ENCODE data around the gene ST14.

The ST14 gene

GRCh38 chr11:130131961-130132850 is 27.4 kb upstream of the ST14 start:
- TF ChIP-seq REST (IDR thresholded peaks at IDR 0.05; ENCODE audit: insufficient read depth in 1 of 2, low read depth in 2 of 2, low read length in 2 of 2) = no peak

- TF ChIP-seq TAF1 (IDR thresholded peaks at IDR 0.05; ENCODE audit: borderline replicate concordance, insufficient read depth, low read length) (no peak), POLR2AphosphoS5 (IDR thresholded peaks at IDR 0.05; ENCODE audit: low read depth, low read length) (no peak), FOXP2 (optimal IDR thresholded peaks at IDR 0.05; ENCODE audit: borderline replicate concordance, extremely low read depth, extremely low read length, insufficient read depth) (no peak), SIN3A (IDR thresholded peaks at IDR 0.05; ENCODE audit: borderline replicate concordance, insufficient read depth, low read length) (no peak), REST (IDR thresholded peaks at IDR 0.05; ENCODE audit: insufficient read depth in 1 of 2, low read depth in 2 of 2, low read length in 2 of 2) (no peak)
Observed at GRCh38 chr11:130133716-130134115, 25.9 kb upstream of the ST14 start.

GRCh38 chr11:130136107-130136506 is 23.5 kb upstream of the ST14 start:
- TF ChIP-seq REST (IDR thresholded peaks at IDR 0.05; ENCODE audit: insufficient read depth in 1 of 2, low read depth in 2 of 2, low read length in 2 of 2) (no peak), POLR2AphosphoS5 (IDR thresholded peaks at IDR 0.05; ENCODE audit: low read depth, low read length) (no peak), TAF1 (IDR thresholded peaks at IDR 0.05; ENCODE audit: borderline replicate concordance, insufficient read depth, low read length) (no peak), SIN3A (IDR thresholded peaks at IDR 0.05; ENCODE audit: borderline replicate concordance, insufficient read depth, low read length) (no peak)

- TF ChIP-seq SIN3A (IDR thresholded peaks at IDR 0.05; ENCODE audit: borderline replicate concordance, insufficient read depth, low read length) = no peak
- TF ChIP-seq REST (IDR thresholded peaks at IDR 0.05; ENCODE audit: insufficient read depth in 1 of 2, low read depth in 2 of 2, low read length in 2 of 2) = no peak
- TF ChIP-seq POLR2AphosphoS5 (IDR thresholded peaks at IDR 0.05; ENCODE audit: low read depth, low read length) = no peak
- TF ChIP-seq FOXP2 (optimal IDR thresholded peaks at IDR 0.05; ENCODE audit: borderline replicate concordance, extremely low read depth, extremely low read length, insufficient read depth) = no peak
- no peak for TF ChIP-seq TAF1 (IDR thresholded peaks at IDR 0.05; ENCODE audit: borderline replicate concordance, insufficient read depth, low read length)
Observed at GRCh38 chr11:130137999-130138398, 21.6 kb upstream of the ST14 start.

- TF ChIP-seq FOXP2 (optimal IDR thresholded peaks at IDR 0.05; ENCODE audit: borderline replicate concordance, extremely low read depth, extremely low read length, insufficient read depth) = no peak
- TF ChIP-seq TAF1 (IDR thresholded peaks at IDR 0.05; ENCODE audit: borderline replicate concordance, insufficient read depth, low read length) = no peak
- no peak for TF ChIP-seq REST (IDR thresholded peaks at IDR 0.05; ENCODE audit: insufficient read depth in 1 of 2, low read depth in 2 of 2, low read length in 2 of 2)
- no peak for TF ChIP-seq SIN3A (IDR thresholded peaks at IDR 0.05; ENCODE audit: borderline replicate concordance, insufficient read depth, low read length)
- no peak for TF ChIP-seq POLR2AphosphoS5 (IDR thresholded peaks at IDR 0.05; ENCODE audit: low read depth, low read length)
Observed at GRCh38 chr11:130139401-130139800, 20.2 kb upstream of the ST14 start.
